Measurements from ENCODE around the gene CCDC141.

GRCh38 chr2:178934571-178934970, 115.4 kb downstream of the CCDC141 start:
- TF ChIP-seq REST (IDR thresholded peaks at IDR 0.05; ENCODE audit: insufficient replicate concordance, low read depth) (no peak), CTCF (IDR thresholded peaks at IDR 0.05; ENCODE audit: insufficient read depth, low read length) (no peak), POLR2AphosphoS5 (IDR thresholded peaks at IDR 0.05; ENCODE audit: low read depth) (no peak), GABPA (IDR thresholded peaks at IDR 0.05; ENCODE audit: low read depth) (no peak), SPI1 (IDR thresholded peaks at IDR 0.05; ENCODE audit: borderline replicate concordance, low read depth) (no peak)
